Suprapubic skin (tissue), 4 donors: ENCODE data around the gene PCNX2.

Experiments used
- CTCF ChIP-seq, 2 donors: fragments of 200-600 bp in 1 of 2; fragments of 450-650 bp in 1 of 2; sonication (generic) in 1 of 2; IDR thresholded peaks; one replicate each; pipeline ENCODE4 v1.5.1; 2016 to 2019; ENCODE audit warnings: antibody characterized with exemption in 2 of 2, mild to moderate bottlenecking in 1 of 2, moderate library complexity in 1 of 2
- EP300 ChIP-seq: sonication (generic); formaldehyde crosslinking; IDR thresholded peaks from one replicate; pipeline ENCODE4 v1.6.1; 2017; ENCODE audit warnings: antibody characterized with exemption
- POLR2A ChIP-seq, 2 donors: fragments of 450-650 bp; IDR thresholded peaks; one replicate each; pipeline ENCODE4 v1.6.1; 2017; ENCODE audit warnings: antibody characterized with exemption in 2 of 2, mild to moderate bottlenecking in 2 of 2, moderate library complexity in 2 of 2
- POLR2AphosphoS5 ChIP-seq, 3 donors: sonication (generic); formaldehyde crosslinking; IDR thresholded peaks; one replicate each; pipeline ENCODE4 v1.6.1; 2017; ENCODE audit warnings: antibody characterized with exemption in 3 of 3

DNA sequence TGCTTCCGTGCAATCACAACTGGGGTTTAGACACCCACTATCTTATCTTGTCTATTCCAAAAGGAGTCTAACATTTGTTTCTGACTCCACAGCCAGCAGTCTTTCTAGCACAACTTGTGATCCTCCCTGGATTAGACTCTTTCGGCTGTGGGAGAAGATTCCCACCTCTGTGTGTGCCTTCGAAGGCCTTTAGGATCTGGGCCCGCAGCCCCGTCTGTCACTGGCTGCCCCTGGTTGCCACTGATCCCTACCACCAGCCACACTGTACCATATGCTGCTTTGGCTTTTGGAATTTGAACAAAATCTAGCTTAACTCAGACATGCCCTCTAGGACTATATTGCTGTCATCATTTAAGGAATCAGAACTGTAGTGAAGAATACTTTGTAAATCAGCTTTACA lies 327.1 kb downstream of the PCNX2 start:
- TF ChIP-seq CTCF (IDR thresholded peaks at IDR 0.05) (no peak), POLR2AphosphoS5 (IDR thresholded peaks at IDR 0.05) (no peak), POLR2A (IDR thresholded peaks at IDR 0.05) (no peak), EP300 (no peak)
